ENCODE results near the gene FGGY.
"Not testable (repeated sequence)": the region's sequence is repeated elsewhere in the genome, so short reads cannot be mapped to it uniquely, and the experiment has no call there.

FGGY gene

DNA sequence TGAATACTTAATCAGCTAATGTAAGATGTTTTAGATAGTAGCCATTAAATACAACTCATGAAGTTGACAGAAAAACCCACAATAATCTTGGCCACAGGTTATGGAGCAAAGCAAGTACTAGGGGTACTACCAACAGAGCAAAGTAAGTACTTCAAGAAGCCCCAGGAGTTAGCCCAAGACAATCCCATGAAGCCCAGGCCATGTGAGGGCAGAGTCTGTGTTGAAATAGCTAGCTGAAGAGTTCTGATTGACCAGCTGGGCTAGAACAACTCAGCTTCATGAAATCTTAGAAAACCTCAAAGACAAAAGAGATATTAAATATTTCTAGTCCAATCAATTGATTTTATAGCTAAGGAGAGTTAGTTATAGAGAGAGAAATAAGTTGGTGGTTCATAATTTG, 304.9 kb downstream of the FGGY start:
- DNase-seq = no peak

DNA sequence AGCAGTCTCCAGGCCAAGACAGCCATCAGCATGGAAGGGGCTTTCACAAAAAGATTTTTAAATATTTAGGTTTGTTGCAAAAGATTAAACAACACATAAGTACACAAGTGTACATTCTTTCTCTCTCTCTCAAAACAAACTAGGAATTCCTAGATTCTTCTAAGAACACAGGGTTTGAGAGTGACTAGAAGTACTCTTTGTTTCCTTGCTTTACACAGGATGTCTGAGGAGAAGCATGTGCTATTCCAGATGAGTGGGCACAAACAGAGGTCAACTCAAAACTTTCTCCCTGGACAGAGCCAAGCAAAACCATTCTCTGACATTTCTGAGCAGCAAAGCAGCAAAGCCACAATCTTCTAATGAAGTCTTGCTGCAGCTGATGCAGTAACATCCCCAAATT, 307.3 kb downstream of the FGGY start:
- no peak for DNase-seq

DNA sequence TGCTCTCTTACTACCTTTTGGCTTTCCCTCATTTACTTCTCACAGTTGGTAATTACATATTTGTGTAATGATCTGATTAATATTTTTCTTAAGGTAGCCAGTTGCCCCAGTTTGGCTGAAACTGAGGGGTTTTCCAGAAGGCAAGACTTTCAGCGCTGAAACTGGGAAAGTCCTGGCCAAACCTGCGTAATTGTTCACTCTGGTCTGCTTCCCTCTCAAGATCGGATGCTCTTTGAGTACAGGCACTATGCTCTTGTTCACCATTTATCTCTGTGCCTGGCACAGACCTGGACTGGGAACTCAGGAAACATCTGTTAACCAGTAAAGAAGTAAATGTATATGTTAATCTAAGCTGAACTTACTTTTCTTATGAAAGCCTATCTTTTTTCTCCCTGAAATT, 308.3 kb downstream of the FGGY start:
- no peak for DNase-seq

DNA sequence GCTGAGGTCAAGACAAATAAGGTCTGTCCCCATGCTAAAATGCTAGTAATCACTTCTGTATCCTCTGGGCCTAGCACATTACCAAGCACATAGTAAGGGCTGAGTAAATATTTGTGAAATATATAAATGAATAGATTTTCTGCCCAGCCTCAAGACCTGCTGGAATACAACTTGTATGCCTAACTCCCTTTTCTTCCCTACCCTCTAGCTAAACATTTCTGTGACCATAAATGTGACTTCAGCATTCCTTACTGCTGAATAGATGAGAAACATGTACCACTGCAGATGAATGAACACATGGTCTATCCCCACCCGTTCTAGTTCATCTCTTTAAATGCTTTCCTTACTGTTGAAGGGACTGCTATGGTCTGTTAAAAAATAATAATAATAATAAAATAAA, 308.9 kb downstream of the FGGY start:
- DNase-seq = no peak

DNA sequence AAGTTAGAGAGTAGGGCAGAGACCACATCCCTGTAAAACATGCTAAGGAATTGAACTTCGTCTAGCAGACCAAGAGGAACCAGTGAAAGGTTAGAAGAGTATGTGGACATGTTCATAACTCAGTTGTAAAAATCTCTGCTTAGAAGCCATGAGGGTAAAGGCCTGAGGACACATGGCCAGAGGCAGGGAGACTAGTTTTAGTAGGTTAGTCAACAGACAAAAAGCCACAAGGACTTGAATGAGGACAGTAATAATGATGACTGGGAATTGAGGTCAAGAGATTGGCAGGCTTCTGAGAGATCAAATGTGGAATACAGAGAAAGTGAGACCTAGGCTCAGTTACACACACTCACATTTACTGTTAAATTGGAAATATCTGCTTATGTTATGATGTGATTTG, 312.4 kb downstream of the FGGY start:
- no peak for DNase-seq

DNA sequence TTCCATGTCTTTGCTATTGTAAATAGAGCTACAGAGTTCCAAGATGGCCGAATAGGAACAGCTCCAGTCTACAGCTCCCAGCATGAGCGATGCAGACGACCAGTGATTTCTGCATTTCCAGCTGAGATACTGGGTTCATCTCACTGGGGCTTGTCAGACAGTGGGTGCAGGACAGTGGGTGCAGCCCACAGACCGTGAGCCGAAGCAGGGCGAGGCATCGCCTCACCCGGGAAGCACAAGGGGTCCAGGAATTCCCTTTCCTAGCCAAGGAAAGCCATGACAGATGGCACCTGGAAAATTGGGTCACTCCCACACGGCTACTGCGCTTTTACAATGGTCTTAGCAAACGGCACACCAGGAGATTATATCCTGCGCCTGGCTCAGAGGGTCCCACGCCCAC, 313.6 kb downstream of the FGGY start:
- not testable (repeated sequence) for DNase-seq

DNA sequence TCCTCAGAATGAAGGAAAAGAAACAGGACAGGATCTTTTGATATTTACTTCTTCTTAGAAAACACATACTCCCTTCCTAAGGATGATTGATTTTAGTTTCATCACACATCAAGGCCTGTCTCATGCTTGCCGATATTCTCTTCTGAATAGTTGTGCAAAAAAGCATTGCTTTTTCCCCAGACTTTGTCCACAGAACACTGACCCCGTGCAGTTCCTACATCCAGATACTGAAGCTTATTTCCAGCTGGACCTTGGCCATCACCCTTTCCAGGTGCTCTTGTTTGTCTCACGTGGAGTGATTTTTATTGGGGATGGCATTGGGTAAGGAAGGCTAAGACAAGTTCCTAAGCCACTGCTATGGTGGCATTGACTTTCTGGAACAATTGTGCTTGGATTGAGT, 320.5 kb downstream of the FGGY start:
- DNase-seq = no peak

DNA sequence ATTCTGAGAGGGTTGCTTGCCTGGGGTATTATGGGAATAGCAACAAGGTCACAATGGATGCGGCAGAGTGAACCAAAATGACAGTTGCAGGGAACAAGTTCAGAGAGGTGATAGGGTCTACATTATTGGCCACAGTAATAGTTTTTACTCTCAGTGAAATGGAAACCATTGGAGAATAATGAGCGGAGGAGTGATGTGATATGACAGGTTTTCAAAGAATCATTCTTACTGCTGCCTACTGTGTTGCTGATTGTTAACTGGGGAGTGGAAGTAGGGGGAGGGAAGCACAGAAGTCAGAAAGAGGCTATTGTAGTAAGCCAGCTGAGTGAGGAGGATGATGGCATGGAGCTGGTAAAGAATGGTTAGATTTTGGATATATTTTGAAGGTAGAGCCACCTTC, 322.7 kb downstream of the FGGY start:
- no peak for DNase-seq

DNA sequence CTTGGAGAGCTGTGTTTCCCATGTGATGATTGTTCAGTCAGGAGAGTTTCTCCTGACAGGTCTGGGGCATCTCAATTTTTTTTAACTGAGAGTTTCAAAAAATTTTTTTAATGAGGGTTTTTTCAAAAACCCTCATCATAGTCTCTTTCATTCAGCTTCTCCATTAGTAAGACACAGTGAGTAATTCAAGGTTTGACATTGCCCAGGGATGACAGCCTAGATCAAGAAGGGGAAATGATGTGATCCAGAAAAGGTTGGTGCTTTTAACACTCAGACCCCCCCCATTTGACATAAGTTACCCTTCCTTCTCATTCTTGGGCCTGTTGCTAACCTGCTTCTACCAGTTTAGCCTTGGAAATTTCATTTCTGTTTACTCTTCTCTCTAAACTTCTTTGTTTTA, 328.5 kb downstream of the FGGY start:
- no peak for DNase-seq

DNA sequence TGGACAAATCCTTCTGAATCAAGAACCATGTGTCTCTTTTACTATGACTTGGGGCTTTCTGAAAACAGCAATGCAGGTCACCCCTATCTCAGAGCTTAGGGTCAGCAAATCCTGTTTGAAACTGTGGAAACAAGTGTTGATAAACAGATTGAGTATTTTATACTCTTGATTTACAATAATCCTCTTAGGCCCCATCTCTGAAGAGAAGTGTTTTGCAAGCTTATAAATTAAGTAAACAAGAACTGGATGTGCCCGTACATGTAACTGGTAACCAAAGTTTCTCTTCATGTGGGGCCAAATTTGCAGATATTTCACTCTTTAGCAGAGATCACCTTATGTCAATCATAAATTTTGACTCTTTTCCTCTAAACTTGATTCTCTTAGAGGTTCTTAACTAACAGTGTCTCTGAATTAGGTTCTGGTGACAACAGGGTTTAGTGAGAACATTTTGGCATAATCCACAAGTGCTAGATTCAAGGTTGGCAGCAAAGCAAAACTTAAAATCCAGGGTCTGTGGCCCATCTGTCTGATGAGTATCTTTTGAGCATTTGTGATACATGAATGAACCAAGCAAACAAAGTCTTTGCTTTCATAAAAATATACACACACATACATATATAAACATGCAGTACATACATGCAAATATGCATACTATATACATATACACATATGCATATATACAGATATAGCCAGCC, 334.8 kb downstream of the FGGY start:
- no peak for DNase-seq

DNA sequence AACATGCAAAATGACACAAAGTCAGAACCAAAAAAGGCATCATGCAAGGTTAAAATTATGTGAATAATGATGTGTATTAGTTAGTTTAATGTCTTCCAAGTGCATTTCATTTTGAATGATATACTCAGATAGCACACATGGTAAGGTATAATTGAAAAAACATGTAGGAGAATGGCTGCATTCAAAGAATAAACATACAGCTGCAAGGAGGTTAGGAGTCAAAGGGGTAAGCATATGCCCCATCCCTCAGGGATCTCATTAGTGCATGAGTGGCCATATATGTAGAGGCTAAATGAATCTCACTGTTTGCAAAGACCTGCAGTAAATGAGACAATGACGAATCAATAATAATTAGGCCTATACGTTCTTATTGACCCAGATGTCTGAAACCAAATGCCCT, 338.2 kb downstream of the FGGY start:
- DNase-seq = peak; percentile 41

DNA sequence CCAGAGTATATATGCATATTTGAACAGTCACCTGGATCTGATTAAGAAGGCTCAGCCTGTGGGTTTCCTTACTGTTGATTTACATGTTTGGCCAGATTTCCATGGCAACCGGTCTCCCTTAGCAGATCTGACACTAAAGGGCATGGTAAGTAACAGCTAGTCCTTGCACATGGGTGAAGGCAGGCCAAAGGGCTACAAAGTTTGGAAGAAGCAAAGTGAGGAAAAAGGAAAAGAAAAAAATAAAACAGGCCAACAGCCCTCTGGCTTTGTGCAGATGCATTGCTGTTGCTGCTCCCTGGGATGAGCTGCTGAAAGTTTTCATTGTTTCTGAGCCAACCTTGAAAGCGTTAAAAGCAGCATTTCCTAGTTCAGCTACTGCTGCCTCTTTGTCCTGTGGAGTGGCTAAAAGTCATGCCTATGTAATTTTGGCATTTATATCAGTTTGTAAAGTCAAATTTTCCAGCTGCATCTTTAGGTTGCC, 341.4 kb downstream of the FGGY start:
- no peak for DNase-seq

DNA sequence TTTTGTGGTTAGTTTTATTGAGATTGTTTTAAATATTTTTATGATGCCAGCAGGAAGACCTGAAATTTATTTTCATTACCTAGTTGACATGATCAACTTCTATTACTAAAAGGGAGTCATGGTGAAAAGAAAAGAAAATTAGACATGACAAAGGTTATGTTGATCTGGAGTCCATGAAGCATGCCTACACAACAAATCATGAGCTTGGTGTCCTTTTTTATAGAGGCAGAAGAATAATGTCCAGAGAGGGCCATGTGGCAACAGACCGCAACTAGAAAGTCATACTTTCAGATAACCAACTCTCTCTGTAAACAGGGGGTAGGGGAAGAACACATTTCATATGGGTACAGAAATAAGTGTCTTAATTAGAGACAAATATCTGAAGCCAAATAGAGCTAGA, 342.4 kb downstream of the FGGY start:
- no peak for DNase-seq

DNA sequence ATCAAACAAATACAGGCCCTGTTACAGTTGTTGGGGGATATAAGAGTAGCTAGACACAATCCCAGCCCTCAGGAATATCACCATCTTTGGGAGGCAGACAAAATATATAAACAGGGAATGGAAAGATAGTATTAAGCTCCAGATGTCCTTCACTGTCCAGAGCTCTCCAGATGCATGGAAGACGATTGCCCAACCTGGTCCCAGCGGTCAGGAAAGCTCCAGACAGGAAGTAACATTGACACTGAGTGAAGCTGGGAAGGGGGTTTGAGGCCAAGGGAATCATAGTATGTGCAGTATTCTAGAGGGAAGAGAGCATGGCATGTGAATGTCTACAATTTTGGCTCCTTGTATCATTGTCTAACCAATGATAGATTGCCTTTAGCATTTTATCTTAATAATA, 344.0 kb downstream of the FGGY start:
- DNase-seq = no peak

DNA sequence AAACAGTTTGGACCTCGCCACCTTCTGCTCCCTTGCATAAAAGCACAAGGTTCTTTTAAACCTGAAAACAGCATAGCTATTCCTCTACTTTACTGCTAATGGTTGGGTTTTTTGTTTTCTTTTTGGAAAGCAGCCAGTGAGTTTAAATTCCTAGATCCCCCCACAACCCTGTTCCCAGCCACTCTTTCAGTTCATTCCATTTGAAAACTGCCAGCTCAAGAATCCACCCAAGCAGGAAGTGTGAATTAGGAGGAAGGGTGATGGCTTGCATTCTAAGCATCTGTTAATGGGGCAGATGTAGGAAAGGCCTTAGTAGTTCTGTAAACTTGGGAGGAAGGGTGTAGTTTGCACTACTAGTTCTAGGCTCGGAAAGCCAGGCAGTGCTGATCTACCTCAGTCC, 344.9 kb downstream of the FGGY start:
- no peak for DNase-seq

DNA sequence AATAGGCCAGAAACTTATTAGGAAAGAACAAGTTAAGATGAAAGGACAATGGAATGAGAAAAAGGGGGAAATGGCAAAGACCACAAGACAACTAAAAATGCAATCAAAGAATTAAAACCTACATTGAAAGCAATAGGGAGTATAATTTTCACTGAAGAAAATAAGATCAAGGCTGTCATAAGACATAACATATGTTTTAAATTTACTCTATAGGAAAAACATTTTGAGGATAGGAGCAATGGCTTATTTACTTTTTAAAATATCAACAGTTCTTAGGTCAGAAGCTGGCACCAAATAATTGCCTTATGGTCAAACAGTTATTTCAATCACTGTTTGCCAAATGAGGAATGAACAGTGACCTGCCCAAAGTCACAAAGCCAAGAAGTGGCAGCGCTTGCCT, 346.6 kb downstream of the FGGY start:
- no peak for DNase-seq

DNA sequence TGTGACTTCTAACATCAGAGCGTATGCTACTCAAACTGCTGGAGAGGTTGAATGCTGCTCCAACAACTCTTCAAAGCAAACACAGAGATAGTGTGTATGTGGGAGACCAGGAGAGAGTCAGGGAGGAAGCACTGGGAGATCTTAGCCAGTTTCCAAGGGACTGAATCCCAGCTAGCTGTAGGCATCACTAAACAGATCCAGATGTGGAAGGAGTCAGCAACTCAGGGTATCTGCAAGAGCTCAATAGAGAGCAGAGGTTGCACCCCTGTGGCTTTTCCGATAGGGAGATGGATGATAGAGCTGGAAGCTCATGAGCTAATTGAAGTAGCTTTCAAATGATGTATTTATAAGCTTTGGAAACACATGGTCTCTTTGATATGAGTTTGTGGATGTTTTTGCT, 349.0 kb downstream of the FGGY start:
- DNase-seq = no peak

DNA sequence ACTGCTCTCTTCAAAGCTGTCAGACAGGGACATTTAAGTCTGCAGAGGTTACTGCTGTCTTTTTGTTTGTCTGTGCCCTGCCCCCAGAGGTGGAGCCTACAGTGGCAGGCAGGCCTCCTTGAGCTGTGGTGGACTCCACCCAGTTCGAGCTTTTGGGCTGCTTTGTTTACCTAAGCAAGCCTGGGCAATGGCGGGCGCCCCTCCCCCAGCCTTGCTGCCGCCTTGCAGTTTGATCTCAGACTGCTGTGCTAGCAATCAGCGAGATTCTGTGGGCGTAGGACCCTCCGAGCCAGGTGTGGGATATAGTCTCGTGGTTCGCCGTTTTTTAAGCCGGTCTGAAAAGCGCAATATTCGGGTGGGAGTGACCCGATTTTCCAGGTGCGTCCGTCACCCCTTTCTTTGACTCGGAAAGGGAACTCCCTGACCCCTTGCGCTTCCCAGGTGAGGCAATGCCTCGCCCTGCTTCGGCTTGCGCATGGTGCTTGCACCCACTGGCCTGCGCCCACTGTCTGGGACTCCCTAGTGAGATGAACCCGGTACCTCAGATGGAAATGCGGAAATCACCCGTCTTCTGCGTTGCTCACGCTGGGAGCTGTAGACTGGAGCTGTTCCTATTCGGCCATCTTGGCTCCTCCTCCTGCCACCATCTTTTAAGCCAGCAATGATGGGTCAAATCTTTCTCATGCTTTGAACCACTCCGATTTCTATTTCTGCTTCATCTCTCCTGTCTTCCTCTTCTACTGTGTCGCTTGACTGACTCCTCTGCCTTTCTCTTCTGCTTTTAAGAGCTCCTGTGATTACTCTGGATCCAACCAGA, 356.5 kb downstream of the FGGY start:
- DNase-seq = not testable (repeated sequence)

DNA sequence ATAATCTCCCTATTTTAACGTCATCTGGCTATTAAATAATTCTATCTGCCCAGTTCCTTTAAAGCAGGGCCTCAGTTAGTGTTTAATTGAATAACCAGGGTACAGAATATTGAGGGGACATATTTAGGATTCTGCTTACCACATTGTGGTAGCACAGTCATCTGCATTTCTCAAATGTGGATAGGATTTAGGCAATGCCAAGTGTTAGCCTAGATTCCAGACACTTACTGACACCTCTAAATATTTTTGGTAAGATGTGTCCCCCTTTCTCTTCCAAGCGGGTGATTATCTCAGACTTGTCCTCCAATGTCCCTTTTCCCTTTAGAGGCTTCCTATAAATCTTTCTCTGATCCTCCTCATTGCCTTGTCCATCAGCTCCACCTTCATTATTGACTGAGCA, 357.1 kb downstream of the FGGY start:
- DNase-seq = no peak

DNA sequence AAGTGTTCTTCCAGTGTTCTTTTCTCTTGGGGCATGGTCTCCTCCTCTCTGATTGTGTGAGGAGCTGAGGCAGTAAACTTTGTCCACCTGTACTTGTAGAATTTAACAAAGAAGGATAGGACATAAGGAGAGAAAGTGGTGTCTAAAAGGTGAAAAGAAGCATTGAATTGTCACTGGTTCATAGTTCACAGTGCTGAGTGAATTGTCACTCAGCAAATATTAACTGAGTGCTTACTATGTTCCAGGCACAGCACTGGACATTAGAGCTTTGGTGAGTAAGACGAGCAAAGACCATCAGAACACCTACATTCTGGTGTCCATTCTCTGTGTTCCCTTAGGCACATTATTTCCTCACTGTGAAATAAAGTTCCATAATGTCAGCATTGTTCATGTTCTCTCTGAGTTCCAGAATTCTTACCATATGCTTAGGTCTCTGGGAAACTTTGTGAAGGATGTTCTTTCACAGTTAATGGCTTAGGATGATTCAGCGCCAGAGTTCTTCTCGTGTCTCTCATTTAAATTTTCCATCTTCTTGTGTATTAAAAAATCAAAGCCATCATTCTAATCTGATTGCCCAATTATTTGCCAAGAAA, 361.1 kb downstream of the FGGY start:
- no peak for DNase-seq

DNA sequence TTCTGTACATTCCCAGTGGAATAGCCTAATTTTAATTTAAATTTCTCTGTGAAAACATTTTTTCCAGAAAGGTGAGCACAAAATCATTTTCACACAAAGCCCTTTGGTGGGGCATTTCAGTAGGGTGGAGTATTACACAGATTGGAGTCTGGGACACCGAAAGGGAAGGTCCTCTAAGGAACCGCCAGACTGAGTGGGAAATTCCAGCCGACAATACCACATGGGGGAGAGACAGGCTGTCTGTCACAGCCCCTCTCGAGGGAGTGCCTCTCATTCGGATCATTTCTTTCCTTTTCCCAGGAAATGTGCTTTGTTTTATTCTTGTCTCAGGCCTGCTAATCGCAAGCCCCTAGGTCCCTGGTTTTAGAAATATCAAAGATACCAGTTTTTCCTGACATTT, 367.3 kb downstream of the FGGY start:
- no peak for DNase-seq

DNA sequence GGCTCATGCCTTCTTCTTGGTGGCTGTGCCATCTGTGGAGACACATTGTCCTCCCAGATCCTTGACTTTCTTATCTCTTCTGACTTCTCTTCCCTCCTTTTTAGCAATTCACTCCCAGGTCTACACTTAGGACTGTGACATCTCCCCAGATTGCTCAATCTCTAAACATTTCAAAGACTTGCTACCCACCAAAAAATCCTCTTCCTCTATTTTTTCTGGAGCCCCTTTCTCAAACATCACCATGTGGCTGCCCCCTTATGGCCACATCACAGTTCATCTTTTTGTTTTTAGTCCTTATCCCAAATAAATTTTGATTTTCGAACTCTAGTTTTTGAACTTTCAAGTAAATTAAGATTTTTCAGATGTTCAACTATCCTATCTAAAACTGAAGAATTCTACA, 369.2 kb downstream of the FGGY start:
- DNase-seq = no peak

DNA sequence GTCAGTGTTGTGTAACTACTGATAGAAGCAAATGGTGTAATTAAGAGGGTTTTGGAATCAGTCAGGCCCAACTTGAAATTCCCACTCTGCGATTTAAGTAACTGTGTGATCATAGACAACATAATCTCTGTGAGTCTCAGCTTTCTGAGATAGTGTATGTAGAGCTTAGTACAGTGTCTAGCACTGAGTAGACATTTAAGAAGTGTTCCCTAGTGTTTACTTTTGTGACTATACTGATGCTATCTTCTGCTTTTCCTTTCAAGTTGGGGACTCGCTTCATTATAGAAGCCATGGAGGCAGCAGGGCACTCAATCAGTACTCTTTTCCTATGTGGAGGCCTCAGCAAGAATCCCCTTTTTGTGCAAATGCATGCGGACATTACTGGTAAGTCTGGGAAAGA, 370.1 kb downstream of the FGGY start:
- DNase-seq = no peak

DNA sequence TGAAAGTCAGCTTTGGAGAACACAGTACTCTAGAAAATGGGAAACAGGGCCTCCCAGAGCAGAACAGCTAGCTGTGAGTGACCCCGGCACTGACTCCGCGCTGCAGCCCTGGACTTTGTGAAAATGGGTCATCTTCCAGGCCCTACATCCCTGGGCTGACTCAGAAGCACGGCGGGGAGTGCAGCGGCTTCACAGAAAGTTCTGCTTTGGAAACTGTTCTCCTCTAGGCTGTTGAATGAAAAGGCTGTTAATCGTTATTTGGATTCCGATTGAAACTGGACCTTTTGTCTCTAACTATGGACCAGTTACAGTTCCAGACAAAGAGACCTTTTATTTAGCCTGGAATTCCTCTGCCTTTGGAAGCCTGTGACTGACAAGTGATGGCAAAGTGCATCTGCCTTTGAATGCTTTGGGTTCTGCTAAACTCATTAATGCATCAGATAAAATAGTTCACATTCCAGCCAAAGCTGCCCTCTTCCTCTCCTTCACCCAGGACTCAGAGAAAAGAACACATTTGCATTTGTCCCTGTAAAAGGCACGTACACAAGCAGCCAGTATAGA, 372.9 kb downstream of the FGGY start:
- no peak for DNase-seq

Data from NCI-H748 treated with DMSO at 0.1 percent for 48 hours (cell line).